Endometrial microvascular endothelial cells (primary cell): ENCODE measurements around the gene TMTC1. TPM values are rescaled to one million over a fixed set of nuclear protein-coding genes. Genes with fewer than 3 reads are reported as not detected.

Experiments used
- in situ Hi-C: cut with HindIII; loops from 2 replicates; pipeline ENCODE4 v1.10.0; 2017; ENCODE audit warnings: low sequenced_read_pairs, low pct_unique_long_range_greater_than_20kb; ENCODE audit errors: inconsistent ontology term
- total RNA-seq: library from RNA; depleted of rRNA; stranded (reverse); fragments of >200 nt; gene quantifications from one replicate; pipeline ENCODE4 v1.2.3, GENCODE V29; 2015; ENCODE audit errors: inconsistent ontology term

The TMTC1 gene
- total RNA-seq, 1 donor from 2014 or later: 13.7 TPM

GRCh38 chr12:29533815-29534489, 249.8 kb downstream of the TMTC1 start:
- in situ Hi-C loops: no loop called here

GRCh38 chr12:29531471-29531870, 252.3 kb downstream of the TMTC1 start:
- in situ Hi-C loops: no loop called here

- in situ Hi-C loops: no loop called here
Observed at GRCh38 chr12:29530436-29530835, 253.3 kb downstream of the TMTC1 start.

- in situ Hi-C loops: no loop called here
Observed at GRCh38 chr12:29528161-29528560, 255.6 kb downstream of the TMTC1 start.

GRCh38 chr12:29521951-29522350, 261.8 kb downstream of the TMTC1 start:
- in situ Hi-C loops: no loop called here

- in situ Hi-C loops: no loop called here
Observed at GRCh38 chr12:29519585-29520182, 264.1 kb downstream of the TMTC1 start.

GRCh38 chr12:29518407-29518806, 265.3 kb downstream of the TMTC1 start:
- in situ Hi-C loops: no loop called here

- in situ Hi-C loops: no loop called here
Observed at GRCh38 chr12:29517264-29517663, 266.5 kb downstream of the TMTC1 start.

- in situ Hi-C loops: no loop called here
Observed at GRCh38 chr12:29516431-29516875, 267.3 kb downstream of the TMTC1 start.

GRCh38 chr12:29510591-29511185, 273.1 kb downstream of the TMTC1 start:
- in situ Hi-C loops: no loop called here

GRCh38 chr12:29509503-29509902, 274.2 kb downstream of the TMTC1 start:
- in situ Hi-C loops: no loop called here

GRCh38 chr12:29508949-29509348, 274.8 kb downstream of the TMTC1 start:
- in situ Hi-C loops: no loop called here

GRCh38 chr12:29505122-29505521, 278.6 kb downstream of the TMTC1 start:
- in situ Hi-C loops: no loop called here

GRCh38 chr12:29503283-29503682, 280.5 kb downstream of the TMTC1 start:
- in situ Hi-C loops: no loop called here

- in situ Hi-C loops: no loop called here
Observed at GRCh38 chr12:29499235-29499634, 284.5 kb downstream of the TMTC1 start.

- in situ Hi-C loops: no loop called here
Observed at GRCh38 chr12:29497588-29497987, 286.2 kb downstream of the TMTC1 start, which contains the start of gene OVCH1. TSS of gene OVCH1 (minus strand) at chr12:29497686. CDS start at chr12:29497686, 0 bp downstream.

- in situ Hi-C loops: no loop called here
Observed at GRCh38 chr12:29492891-29493290, 290.9 kb downstream of the TMTC1 start.

GRCh38 chr12:29486972-29487371, 296.8 kb downstream of the TMTC1 start:
- in situ Hi-C loops: no loop called here

- in situ Hi-C loops: no loop called here
Observed at GRCh38 chr12:29463198-29463597, 320.5 kb downstream of the TMTC1 start.

GRCh38 chr12:29460082-29460481, 323.7 kb downstream of the TMTC1 start:
- in situ Hi-C loops: no loop called here
